ENCODE measurements around the gene GBE1.

Gene GBE1

GRCh38 chr3:81699536-81700320 is 61.7 kb downstream of the GBE1 start:
- DNase-seq (ENCODE audit: low read depth in 2 of 2) = no peak

DNA sequence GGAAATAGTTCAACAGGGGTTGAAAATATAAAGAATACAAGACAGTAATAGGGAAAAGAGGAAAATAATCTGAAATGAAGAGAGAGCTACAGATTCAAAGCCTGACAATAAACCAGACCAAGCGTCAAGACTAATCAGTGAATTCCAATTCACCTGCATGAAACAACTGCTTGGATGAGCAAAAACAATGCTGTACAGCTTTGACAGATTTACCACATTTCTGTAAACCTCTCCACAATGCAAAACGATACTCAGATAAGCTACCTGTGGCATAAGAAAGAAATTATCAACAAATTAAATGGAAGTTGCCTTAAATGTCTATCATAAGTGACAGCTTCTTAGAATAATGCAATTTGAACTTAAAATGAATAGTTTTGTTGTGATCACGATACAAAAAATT is 65.4 kb downstream of the GBE1 start:
- DNase-seq (ENCODE audit: low read depth in 2 of 2) = no peak

- no peak for DNase-seq (ENCODE audit: low read depth in 2 of 2)
Measured at GRCh38 chr3:81695302-81695701, 66.1 kb downstream of the GBE1 start.

- DNase-seq (ENCODE audit: low read depth in 2 of 2) = no peak
Measured at GRCh38 chr3:81694662-81695061, 66.8 kb downstream of the GBE1 start.

DNA sequence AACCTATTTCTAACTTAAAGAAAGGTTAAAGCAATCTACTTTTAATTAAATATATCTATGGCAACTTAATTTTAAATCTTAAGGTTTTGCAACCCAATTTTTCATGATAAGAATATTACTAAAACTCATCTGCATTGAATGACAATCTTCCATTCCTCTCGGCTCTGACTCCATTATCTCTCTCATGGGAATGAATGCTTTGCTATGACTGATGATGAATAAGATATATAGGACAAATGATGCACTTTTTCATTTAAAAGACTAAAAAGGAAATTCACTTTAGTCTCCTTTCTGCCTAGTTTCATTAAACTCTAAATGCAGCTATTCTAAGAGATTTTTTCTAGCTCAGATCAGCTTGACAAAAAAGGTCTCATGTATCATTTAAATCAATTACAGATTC is 68.7 kb downstream of the GBE1 start:
- DNase-seq (ENCODE audit: low read depth in 2 of 2) = no peak

GRCh38 chr3:81689617-81690016 is 71.8 kb downstream of the GBE1 start:
- DNase-seq (ENCODE audit: low read depth in 2 of 2) = no peak

DNA sequence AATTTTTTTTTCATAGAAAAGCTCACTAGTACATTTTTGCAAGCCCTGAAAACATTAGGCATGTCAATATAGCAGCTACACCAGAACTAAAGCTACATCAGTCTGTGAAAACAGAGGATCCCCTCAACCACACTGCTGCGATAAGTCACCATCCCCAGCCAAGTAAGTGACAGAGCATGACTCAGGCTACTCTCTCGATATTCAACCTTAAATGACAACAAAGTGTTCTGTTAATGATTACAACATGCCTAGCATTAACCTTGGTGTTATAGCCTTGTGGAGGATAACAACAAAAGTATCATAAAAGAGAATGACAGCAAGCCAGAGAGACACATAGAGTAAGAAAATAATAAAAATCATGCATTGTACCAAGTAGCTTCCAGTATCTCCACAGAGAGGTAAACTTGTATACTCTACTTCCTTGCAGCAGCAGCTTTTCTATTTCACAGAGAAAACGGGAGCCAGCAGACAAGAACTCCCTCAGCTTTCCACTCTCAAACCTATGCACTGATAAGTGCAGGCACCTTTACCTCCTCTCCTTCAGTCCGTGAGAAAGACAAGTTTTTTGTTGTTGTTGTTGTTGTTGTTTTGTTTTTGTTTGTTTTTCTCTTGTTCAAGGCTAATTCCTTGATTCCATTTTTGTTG is 76.6 kb downstream of the GBE1 start:
- DNase-seq (ENCODE audit: low read depth in 2 of 2) = no peak

- no peak for DNase-seq (ENCODE audit: low read depth in 2 of 2)
Measured at GRCh38 chr3:81676706-81677456, 84.6 kb downstream of the GBE1 start.

DNA sequence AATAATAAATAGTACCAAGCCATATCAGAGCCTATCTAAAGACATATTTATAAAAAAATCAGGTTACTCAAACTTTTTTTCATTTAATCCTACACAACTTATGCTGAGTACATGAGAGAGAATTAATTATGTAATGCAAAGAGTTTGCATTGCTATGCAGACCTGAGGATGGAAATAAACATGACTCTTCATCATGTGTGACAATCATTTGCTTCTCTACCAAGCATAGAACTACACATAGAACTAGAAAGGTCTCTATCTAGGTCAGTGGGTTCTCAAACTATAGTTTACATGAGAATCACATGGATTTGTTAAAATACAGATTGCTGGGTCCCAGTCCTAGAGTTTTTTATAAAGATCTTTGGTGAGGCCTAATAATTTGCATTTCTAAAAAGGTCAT is 86.8 kb downstream of the GBE1 start:
- DNase-seq (ENCODE audit: low read depth in 2 of 2) = no peak

- no peak for DNase-seq (ENCODE audit: low read depth in 2 of 2)
Measured at GRCh38 chr3:81668283-81668682, 93.2 kb downstream of the GBE1 start.

DNA sequence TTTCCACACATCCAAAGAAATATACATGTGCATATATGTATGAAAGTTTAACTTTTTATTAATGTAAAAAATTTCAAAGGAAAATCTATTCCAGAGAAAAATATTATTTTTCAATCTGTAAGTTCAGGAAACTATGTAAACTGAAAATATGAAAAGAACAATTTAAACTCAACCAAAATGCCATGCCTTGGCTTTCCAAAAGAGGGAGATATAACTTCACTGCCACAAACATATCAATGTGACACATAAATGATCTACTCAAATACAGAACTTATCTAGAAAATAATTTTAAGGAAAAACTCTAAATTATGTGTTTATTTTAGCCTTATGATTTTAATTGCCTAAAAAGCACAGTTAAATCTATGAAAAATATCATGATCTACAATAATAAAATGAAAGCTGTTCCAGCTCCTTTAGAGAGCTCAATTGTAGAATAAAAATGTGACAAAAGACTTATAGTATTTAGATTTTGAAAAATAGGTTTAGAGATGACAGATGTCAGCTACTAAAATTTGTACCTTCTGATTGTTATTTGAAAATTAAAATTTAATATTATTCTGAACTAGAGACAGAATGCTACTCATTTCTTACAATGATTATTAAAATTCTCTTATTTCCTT is 94.8 kb downstream of the GBE1 start:
- DNase-seq (ENCODE audit: low read depth in 2 of 2) = no peak

- no peak for DNase-seq (ENCODE audit: low read depth in 2 of 2)
Measured at GRCh38 chr3:81663114-81663513, 98.3 kb downstream of the GBE1 start.

- no peak for DNase-seq (ENCODE audit: low read depth in 2 of 2)
Measured at GRCh38 chr3:81660036-81660435, 101.4 kb downstream of the GBE1 start.

DNA sequence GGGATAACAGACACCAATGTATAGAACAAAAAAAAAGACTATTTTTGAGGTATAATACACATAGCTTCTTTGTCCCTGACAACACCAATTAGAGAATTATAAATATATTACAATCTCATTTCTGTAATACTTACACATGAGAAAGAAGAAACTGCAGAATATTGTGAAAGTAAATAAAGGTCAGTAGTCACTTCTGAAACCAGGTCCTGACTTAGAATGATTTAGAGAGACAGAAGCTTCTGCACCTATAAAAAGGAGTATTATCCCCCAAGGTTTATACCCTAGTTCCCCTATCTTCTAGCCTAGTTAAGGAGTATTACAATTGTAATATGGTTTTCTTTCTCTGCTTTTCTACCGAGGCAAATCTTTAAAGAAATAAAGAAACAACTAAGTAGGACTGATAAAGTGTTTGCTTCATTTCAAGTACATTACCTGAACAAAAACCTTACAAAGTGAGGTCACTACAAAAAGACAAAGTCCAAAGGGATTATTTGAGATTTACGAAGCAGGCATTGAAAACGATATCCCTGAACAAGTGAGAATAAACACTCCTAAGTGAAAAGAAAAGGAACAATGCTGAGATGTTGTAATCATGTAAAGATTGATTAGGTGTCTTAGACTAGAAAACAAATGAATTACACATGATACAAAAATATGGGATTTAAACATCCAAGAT is 103.0 kb downstream of the GBE1 start:
- no peak for DNase-seq (ENCODE audit: low read depth in 2 of 2)

DNA sequence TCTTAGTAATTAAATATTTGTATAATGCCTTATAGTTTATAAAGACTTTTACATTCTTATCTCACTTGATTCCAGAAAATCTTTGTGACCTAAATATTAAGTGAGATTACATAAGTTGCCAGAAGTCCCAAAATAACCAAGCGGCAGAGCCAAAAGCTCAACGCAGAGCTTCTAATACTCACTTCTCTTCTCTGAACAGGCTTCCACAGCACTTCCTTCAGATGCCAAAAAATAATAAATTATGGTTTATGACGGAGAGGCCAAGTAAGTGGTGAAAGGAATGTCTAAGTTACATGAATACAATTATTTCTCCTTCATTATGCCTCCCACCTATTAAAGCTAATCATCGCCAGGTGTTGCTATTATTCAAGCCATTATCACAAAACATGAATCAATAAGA is 110.3 kb downstream of the GBE1 start:
- DNase-seq (ENCODE audit: low read depth in 2 of 2) = no peak

DNA sequence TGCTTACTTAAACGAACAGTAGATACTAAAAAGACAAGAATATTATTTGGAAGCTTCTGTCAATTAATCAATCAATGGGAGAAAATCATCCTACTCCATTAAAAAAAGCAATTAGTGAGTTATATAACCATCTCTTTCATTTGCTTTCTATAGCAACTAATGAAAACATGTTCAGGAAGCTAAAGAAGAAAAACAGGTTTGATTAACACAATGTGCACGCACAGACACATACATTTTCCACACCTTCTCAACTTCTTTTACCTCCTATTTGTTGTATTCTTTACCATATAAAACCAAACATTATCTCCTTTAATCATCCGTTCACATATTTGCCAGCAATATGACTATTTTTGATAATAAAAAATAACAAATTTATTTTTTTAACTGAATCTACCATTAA is 111.3 kb downstream of the GBE1 start:
- no peak for DNase-seq (ENCODE audit: low read depth in 2 of 2)

DNA sequence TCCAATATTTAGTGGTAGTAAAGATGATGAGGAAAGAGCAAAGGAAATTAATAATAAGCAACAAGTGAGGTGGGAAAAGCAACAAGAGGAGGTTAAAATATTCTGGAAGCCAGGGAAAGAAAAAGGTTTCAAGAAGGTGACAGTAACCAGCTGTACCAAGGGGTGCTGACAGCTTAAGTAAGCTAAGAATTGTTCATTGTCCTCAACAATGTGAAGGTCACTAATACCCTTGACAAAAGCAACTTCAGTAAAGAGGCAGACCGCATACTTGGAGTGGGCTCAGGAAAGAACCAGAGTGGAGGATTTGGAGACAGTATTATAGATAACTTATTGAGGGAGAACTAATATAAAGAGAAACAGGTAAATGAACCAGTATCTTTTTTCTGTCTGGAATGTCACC is 116.2 kb downstream of the GBE1 start:
- DNase-seq (ENCODE audit: low read depth in 2 of 2) = no peak

GRCh38 chr3:81643721-81644120 is 117.7 kb downstream of the GBE1 start:
- DNase-seq (ENCODE audit: low read depth in 2 of 2) = no peak

GRCh38 chr3:81638480-81638879 is 123.0 kb downstream of the GBE1 start:
- DNase-seq (ENCODE audit: low read depth in 2 of 2) = no peak

DNA sequence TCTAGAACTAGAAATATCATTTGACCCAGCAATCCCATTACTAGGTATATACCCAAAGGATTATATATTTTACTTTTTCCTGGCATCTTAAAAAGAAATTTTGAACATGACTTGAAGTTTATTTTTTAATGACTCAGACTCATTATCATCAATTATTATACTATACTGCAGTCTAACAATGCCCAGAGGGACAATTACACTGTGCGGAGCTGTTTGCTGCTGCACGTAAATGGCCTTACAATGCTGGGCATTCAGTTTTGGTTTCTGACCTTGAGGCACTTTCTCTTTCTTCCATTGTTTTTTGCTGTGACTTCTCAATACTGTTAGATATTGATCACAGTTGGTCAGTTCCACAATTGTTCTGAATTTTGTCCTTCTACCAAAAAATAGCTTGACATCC is 128.8 kb downstream of the GBE1 start:
- DNase-seq (ENCODE audit: low read depth in 2 of 2) = no peak

DNA sequence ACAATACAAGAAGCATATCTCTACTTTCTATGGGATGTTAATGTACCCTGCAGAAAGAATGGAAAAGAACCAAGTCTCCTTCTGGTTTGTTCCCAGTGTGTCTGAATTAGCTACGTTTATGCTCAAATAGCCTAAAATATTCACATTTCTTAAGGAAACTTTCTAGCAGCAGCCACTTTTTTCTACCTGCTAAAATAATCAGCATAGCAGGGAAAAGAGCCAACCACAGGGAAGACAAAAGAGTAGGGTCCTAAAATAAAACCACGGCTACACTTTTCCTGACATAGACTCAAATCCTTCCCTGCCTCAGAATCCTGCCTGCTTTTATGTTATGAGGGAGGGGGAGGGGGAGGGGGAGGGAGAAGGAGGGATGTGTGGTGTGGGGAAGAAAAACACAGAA is 136.7 kb downstream of the GBE1 start:
- DNase-seq (ENCODE audit: low read depth in 2 of 2) = no peak

DNA sequence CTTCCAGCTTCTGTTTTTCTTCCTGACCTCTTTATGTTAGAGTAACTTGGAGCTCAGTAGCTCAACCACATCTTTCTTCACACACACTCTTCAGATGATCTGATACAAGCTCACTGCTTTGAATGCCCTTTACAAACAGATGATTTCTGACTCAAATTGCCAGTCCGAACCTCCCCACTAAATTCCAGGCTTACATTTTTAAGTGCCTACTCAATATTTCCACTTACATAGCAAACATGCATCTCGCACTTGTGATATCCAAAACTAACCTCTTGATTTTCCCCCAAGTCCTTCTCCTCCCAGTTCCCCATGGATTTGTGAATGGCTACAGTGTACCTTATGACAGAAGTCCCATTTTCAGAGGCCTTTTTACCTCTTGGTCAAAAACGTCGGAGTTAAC is 139.1 kb downstream of the GBE1 start:
- DNase-seq (ENCODE audit: low read depth in 2 of 2) = no peak

Data from stimulated activated CD4-positive, alpha-beta T cell treated with anti-CD3 and anti-CD28 coated beads, Interleukin-1b, Interleukin-23, amount 100 ng/mL, for 4 hours (primary cell).